Muscle of arm (tissue), 12 donors: Measurements from ENCODE around the gene CXCL17. TPM values are rescaled to one million over a fixed set of nuclear protein-coding genes. Genes with fewer than 3 reads are reported as not detected.
A peak's percentile ranks its signal among the peaks of the same experiment; 100 is the strongest.
"Not testable (repeated sequence)": the region's sequence is repeated elsewhere in the genome, so short reads cannot be mapped to it uniquely, and the experiment has no call there.

Experiments used
- DNase-seq: peaks from one replicate; pipeline ENCODE4 v3.0.0-alpha.2; 2013
- polyA plus RNA-seq, 12 donors: library from polyadenylated mRNA; unstranded; fragments of 120-200 nt; gene quantifications; one replicate each; pipeline ENCODE4 v1.2.1, GENCODE V29; 2013; ENCODE audit not compliant: insufficient read length in 12 of 12

The CXCL17 gene
- polyA plus RNA-seq, 12 donors: 1.5 to 3.2 (median 2.0) TPM; not detected in 9

DNA sequence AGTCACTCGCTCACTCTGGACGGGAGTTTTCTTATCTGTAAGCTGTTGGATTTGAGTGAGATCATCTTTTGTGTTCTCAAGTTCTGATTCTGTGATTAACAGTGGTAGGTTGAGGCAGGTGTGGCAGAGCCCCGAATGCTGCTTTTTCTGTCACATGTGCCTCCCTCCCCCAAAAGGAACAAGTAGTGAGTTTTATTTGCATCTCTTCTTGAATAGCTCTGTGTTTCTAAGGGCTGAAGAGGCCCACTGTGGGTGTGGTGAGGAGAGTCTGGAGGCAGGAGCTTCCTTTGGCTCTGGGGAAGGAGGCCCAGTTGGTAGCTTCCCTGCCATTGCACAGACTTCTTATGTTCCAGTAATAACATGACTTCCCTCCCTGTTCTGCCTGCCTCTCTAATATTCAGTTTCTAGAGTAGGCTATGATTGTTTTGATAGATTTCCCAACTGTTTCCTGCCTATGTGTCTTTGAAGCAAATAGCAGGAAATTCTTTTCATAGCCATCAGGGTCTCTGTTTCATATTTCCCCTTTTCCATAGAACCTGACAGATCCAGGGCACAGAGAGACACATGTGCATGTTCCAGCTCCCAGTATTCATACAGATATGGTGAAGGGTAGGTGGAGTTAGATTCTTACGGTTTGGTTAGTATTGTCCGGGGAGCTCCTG lies 23.9 kb upstream of the CXCL17 start:
- DNase-seq: no peak

DNA sequence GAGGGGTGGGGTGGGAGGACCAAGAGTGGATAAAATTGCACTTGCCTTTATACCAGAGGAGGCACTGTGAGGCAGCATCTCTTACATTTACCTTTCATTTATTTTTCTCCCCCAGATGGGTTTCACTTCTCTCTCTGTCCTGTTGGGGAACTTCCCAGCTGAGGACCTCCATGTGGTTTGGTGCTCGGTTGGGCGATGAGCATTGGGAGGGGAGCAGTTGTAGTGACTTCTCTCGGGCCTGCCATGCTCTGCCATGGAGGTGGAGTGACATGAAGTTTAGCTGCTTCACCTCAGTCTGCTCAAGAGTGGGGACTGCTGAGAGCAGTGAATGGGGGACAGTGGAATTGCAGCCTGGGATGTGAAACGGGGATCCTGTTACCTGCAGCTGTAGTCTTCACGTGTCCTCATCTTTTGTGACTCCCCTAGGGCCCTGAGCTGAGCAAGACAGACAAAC lies 23.1 kb upstream of the CXCL17 start:
- DNase-seq: no peak

DNA sequence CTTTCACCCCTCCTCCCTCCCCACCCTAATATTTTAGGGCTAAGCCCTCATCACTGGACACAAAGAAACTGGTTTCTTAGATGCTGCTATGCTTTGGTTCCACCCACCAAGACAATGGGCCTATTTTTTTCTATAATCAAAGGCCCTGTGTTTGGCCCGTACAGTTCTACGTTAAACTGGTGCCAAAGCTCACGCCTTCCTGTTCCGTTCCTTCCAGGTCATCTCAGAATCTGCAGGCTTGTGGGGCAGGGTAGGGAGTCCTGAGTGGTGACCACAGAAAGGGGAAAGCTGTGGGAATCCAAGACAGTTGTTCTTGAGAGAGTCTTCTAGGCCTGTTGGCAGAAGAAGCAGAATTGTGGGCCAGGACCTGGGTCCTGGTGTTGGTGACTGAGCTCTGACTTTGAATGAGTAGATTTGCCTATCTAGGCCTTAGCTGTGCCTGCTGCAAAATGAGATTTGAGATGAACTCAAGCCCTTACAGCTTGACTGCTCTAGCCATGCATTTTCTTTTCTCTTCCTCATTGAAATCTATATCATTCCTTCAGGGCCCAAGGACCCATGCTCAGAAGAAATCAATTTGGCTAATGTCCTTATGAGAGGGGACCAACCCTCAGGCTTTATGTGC lies 19.1 kb upstream of the CXCL17 start:
- no peak for DNase-seq

DNA sequence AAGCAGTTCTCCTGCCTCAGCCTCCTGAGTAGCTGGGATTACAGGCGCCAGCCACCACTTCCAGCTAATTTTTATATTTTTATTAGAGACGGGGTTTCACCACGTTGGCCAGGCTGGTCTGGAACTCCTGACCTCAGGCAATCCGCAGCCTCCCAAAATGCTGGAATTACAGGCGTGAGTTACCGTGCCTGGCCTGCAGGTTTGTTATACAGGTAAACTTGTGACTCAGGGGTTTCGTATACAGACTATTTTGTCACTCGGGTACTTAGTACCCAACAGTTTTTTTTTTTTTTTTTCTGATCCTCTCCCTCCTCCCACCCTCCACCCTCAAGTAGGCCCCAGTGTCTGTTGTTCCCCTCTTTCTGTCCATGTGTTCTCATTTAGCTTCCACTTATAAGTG lies 18.5 kb upstream of the CXCL17 start:
- DNase-seq: not testable (repeated sequence)

DNA sequence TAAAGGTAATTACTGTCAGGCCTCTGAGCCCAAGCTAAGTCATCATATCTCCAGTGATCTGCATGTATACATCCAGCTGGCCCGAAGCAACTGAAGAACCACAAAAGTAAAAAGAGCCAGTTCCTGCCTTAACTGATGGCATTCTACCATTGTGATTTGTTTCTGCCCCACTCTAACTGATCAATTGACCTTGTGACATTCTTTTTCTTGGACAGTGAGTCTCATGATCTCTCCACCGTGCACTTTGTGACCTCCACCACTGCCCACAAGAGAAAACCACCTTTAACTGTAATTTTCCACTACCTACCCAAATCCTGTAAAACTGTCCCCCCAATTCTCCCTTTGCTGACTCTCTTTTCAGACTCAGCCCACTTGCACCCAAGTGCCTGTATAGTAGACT lies 17.2 kb upstream of the CXCL17 start:
- no peak for DNase-seq

DNA sequence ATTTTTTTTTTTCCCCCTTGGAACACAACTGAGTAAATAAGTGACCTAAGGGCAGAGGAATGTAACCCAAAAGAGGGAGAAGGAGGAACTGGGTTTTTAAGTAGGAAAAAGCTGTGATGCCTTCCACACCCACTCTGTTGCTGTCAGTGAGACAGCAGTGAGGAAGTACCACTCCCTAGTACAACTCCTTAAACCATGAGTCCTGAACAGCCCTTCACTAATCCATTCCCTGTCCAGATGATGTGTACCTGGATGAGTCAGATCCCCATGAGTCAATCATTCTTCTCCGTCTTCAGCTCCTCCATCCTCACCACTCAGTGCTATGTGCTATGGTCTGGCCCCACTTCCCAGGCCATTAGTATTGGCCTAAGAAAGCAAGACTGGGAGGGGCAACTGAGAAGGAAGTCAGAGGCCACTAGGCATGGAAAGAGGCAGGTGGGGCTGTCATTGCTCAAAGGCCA lies 12.9 kb upstream of the CXCL17 start:
- DNase-seq: no peak

DNA sequence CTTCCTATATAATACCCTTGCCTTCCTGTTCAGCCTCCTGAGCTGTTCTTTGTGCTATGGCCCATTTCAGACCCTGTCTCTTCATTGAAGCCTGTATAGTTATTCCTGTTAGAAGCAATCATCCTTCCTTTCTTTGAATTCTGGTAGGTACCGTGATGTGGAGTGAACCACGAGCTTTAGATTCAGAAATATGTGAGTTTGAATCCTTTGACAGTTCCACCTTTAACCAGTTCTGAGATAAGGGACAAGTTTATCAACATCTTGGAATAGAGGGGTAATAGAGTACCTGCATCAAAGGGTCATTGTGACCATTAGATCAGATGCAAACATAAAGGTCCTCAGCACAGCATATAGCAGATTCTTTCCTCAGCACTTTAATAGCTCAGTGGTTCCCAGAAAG lies 12.3 kb upstream of the CXCL17 start:
- DNase-seq: no peak

DNA sequence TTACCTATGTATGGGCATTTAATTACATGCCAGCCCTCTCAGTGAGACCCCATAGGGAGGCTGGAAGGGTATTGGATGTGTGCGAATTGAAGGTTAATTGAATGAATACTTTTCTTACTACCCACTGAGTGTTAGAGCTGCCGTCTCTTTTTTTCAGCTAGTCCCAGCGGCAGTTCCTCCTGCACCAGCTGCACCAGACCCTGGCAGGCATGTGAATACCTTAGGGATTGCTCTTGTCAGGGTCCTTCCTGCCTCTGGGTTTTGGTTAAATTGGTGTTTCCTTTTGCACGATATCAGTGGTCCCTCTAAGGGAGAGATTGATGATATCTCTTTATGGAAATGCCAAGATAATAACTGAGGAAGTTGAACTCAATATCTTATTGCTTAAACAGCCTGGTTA lies 9.8 kb upstream of the CXCL17 start:
- no peak for DNase-seq

DNA sequence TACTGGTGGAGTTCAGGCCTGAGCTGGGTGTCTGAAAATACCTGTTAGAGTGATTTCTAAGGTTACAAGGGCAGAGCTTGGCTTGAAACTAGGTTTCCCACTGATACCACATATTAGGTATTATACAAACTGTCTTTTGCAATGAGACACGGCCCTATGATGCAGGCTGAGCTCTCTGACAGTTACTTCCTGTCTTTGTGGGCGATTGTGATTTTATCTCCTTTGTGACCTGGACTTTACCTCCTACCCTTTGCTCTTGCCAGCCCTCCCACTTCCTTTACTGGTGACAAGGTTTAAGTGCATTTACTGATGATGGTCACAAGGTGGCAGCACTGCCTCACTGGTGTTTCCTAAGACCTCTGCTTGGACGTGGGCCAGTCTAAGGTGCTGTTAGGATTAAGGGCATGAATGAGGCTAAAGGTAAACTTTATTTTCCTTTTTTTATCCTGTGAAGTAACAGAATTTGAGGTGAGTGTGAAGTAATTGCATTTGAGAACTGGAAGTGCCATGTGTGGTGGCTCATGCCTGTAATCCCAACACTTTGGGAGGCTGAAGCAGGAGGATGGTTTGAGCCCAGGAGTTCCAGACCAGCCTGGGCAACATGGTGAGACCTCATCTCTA lies 7.7 kb upstream of the CXCL17 start:
- DNase-seq: peak; percentile 72

DNA sequence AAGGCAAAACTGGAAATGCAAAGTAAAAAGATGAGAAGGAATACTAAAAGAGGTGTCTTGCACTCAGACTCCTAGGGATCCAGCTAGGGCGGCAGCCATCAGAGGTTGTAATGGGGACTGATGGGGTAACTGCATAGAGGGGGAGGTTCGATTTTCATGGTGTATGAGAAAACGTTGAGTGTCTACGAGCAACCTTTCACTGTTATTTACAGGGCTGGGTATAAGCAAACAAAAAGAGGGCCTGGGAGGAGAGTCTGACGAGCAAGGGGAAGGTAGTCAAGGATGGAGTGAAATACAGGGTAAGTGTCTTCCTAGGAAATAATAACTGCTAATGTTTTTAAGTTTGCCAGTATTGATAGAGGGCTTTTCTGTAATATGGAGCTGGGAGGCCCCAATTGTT lies 5.6 kb upstream of the CXCL17 start:
- not testable (repeated sequence) for DNase-seq

DNA sequence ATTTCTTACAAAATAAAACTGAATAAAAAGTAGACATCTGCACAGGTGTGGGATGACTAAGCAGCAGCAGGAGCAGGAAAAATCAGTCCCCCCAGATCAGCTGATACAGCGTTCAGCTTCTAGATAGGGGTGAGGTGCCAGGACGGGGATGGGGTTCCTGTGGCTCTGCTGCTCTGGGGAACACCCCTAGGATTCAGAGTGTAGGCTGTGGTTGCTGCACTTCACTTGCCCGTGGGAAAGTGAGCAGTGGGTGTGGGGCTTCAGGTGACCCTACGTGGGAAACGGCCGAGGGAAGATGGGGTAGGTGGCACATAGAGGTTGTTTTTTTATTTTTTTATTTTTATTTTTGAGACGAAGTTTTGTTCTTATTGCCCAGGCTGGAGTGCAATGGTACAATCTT lies 3.2 kb upstream of the CXCL17 start:
- DNase-seq: no peak

DNA sequence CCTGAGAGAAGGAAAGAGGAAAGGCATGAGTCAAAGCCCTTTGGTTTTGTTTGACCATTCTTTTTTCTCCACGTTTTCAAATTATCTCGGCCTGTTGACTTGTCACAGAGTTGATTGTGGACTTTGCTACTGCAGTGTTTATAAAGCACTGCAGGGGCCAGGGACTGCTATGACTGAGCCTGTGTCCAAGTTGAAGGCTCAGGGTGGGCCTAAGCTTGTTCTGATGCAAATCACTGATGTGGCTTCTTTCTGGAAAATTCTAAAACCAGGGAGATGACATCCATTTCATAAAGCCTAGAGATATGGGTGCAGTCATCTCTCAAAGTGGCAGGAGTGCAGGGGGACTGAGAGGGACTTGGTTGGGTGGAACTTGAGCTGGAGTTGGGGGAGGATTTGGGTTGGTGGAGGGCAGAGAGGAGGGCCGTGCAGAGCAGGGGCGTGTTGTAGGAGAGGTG lies 1.2 kb upstream of the CXCL17 start:
- DNase-seq: no peak

DNA sequence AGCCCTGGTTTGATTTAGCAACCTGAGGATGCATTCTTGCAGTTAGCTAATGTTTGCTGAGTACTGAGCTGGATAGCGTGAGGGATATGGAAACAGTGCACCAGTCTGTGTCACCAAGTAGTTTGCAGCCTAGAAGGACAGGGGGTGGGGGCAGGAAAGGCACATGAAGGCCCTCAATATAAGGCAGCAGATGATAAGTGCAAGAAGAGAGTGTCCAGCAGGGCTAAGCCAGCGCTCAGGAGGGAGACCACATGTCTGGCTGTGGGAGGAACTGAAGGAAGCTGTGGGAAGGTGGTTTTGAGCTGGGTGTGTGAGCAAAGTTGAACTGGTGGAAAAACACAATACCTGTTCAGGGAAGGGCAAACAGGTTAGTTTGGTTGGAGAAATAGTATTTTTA lies 1.7 kb downstream of the CXCL17 start:
- DNase-seq: no peak

DNA sequence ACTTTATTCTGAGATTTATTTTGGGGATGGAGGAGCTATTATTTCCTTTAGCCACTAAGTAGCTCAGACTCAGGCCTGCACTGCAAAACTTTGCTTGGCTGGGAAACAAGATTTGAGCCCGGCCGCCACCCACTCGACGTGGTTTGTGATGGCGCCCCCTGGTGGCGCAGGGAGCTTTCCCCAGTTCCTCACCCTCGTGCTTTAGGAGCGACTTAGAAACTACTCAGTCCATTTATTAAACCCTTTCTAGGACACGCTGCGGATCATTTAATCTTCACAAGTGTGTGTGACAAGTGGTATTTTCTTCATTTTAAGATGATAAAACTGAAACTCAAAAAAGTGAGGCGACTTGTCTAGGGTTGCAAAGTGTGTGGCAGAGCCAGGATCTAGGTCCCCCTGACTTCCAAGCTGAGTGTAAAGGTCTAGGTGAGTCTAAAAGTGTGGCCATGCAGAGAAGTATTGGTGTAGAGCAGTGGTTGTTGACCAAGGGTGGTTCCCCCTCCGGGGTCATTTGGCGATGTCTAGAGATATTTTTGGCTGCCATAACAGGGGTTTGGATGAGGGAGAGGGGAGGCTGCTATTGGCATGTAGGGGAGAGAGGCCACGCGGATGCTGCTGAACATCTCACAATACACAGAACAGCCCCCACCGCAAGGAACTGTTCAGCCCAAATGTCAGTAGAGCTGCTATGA lies 2.2 kb downstream of the CXCL17 start:
- no peak for DNase-seq

DNA sequence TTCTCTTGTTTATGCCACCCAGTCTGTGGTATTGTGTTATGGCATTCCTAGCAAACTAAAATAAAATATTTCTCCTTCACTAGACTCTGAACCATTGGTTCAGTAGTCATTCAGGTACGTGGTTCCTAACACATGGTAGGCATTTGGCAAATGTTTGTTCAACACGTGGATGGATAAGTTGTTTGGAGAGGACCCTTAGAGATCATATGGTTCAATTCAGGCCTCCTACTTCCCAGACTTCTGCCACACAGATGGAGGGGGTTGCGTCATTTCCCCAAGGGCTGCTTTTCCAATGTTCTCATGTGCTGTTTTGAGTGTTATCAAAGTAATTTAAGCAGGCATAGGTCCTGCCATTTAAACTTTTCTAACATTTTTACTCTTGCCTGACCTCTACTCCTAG lies 6.7 kb downstream of the CXCL17 start:
- DNase-seq: no peak

DNA sequence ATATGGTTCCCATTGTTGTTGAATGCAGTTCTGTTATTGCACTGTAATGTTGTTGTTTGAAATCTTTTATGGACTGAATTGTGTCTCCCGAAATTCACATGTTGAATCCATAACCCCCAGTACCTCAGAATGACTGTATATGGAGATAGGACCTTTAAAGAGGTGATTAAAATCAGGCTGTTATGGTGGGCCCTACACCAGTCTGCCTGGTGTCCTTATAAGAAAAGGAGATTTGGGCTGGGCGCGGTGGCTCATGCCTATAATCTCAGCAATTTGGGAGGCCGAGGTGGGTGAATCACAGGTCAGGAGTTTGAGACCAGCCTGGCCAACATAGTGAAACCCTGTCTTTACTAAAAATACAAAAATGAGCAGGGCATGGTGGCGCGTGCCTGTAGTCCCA lies 7.4 kb downstream of the CXCL17 start:
- DNase-seq: no peak

DNA sequence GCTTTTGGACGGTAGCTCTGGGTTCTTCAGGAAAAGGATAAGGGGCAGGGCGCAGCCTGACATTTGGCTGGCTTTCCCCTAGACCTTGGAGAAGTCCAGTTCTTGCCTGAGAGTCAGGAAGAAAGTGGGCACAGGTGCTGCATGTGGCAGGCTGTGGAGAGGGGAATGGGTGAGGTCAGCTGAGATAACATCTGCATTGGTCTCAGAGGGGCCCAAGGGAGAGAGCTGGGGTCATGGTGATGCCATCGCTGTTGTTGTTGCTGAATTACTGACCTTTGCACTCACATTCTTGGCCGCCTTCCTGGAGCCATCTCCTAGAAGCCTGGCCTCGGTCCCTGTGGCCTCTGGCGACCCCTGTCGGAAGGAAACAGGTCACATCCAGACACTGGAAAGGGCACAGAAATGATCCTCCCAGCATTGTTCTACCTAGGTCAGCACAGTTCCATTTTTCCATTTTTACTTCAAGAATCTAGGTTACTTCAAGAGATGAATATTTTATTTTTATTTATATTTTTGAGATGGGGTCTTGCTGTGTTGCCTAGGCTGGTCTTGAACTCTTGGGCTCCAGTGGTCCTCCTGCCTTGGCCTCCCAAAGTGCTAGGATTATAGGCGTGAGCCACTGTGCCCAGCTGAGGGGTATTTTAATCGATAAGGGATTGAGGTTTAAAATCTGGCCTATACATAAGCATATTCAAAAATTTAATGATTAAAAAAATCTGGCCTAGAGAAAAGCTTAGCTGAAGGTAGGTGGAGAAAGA lies 9.1 kb downstream of the CXCL17 start:
- peak; percentile 48 for DNase-seq

DNA sequence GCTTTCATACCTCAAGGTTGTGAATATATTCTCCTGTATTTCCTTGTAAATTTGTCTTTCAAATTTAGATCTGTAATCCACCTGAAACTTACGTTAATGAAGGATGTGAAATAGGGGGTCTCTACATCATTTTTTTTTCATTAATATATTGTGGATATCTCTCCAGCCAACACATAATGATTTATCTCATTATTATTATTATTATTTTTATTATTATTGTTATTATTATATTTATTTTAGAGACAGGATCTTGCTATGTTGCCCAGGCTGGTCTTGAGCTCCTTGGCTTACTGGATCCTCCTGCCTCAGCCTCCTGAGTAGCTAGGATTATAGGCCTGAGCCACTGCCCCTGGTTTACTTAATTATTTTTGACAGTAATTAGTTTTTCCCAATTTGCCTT lies 11.3 kb downstream of the CXCL17 start:
- no peak for DNase-seq

DNA sequence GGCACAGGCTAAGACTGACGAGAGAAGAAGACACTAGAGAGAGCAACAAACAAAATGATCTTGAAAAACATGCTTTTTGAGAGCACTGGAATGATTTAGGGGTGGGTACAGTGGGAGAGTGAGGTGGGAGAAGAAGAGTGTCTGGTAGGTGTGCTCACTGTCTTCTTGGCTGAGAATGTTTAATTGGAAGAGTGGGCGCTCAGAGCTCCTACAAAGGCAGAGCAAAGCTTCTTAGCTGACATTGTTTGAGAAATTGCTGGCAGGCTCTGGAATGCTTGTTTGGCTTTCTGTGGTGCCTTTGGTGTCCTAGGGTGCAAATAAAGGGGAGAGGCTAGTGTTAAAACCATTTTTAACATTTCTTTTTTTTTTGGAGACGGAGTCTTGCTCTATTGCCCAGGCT lies 14.1 kb downstream of the CXCL17 start:
- no peak for DNase-seq

DNA sequence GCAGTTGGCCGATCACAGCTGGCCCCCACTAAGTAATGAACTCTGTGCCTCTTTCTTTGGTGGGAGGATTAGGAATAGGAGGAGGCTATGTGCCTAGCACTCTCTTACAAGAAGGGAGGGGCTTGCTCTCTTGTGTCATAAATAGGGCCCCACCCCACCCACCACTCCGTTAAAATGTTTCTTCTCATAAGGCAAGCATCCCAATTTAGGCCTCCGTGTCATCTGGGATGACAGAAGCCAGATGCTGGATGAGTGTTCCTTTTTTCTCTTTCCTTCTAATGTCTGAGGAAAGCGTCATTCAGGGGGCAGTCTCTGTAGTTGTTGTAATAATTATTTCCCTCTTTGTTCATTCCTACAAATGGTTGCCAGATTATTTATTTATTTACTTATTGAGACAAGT lies 15.4 kb downstream of the CXCL17 start, which contains the start of gene LIPE:
LIPE (minus strand) TSS at position 76 of the 400 bp plus-strand sequence. CDS start 239 bp downstream, outside the sequence.
- DNase-seq: no peak

DNA sequence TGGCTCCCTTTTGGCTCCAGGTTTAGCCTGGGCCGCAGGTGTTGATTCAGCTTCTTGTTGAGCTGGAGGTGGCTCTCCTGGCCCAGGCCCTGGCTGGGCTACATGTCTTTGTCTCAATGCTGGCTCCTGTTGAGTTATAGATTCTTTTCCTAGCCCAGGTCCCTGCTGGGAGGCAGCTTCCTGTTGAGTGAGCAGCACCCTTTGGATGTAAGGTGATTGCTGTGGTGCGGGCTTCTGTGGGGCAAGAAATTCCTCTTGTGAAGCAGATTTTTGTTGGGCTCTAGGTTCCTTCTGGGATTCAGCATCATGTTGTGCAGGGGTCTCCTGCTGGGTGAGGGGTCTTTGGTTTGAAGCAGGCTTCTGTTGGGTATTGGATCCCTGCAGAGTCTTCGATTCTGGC lies 16.1 kb downstream of the CXCL17 start:
- DNase-seq: no peak

DNA sequence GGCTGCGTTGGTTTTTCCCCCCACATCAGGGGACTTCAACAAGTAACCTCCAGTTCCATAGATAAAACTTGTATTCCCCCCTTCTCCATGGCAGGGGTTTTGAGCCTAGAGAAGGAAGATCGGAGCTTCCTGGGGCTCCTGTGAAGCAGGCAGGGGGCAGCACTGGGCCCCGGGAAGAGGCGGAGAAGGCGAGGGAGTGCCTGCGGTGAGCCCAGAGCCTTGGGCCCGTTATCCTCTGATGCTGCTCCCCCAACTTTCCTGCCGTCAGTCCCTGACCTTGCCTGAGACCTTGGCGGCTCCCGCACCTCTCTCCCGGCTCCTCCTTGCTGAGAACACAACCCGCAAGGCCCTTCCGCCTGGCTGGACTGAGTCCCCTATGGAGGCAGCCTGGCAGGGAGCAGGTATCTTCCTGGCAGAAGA lies 18.0 kb downstream of the CXCL17 start:
- DNase-seq: no peak
